Measurements from ENCODE around the gene PLEKHH1.
A peak's percentile ranks its signal among the peaks of the same experiment; 100 is the strongest.
"Not testable (repeated sequence)": the region's sequence is repeated elsewhere in the genome, so short reads cannot be mapped to it uniquely, and the experiment has no call there.

The PLEKHH1 gene

GRCh38 chr14:67538501-67538900, 5.4 kb downstream of the PLEKHH1 start:
- Histone ChIP-seq H3K4me3 (ENCODE audit: low read length) (no peak overlapping the region), H4K20me1 (ENCODE audit: insufficient read depth, low read length) (no peaks in the 10 kb centered on the region), H3K4me1 (ENCODE audit: low read length) (peaks cover 11% of the 10 kb centered on the region; the same call in 1 of the 2 replicates), H3K4me2 (ENCODE audit: low read length) (no peak overlapping the region), H3K27ac (ENCODE audit: low read length) (no peak overlapping the region), H3K79me2 (ENCODE audit: low read length) (no peaks in the 10 kb centered on the region), H3K9me3 (ENCODE audit: insufficient read depth, low read length) (no peaks in the 10 kb centered on the region), H3K36me3 (replicated peaks; ENCODE audit: low read depth, low read length) (no peaks in the 10 kb centered on the region), H3K9ac (ENCODE audit: low read length) (no peak overlapping the region), H3K27me3 (ENCODE audit: low read depth, low read length) (peaks cover 58% of the 10 kb centered on the region), H2AFZ (ENCODE audit: low read depth, low read length) (no peak overlapping the region)
- TF ChIP-seq EZH2phosphoT487 (IDR thresholded peaks at IDR 0.05; ENCODE audit: low read depth) (no peak), CTCF (IDR thresholded peaks at IDR 0.05; ENCODE audit: low read depth, low read length) (no peak)

GRCh38 chr14:67539116-67539515, 6.0 kb downstream of the PLEKHH1 start:
- Histone ChIP-seq H4K20me1 (ENCODE audit: insufficient read depth, low read length) (no peaks in the 10 kb centered on the region), H3K27me3 (ENCODE audit: low read depth, low read length) (peaks cover 57% of the 10 kb centered on the region)

GRCh38 chr14:67541448-67542387, 8.6 kb downstream of the PLEKHH1 start:
- Histone ChIP-seq H2AFZ (ENCODE audit: low read depth, low read length) (peak overlapping the region; percentile 96), H3K27me3 (ENCODE audit: low read depth, low read length) (peaks cover 58% of the 10 kb centered on the region), H4K20me1 (ENCODE audit: insufficient read depth, low read length) (no peaks in the 10 kb centered on the region), H3K79me2 (ENCODE audit: low read length) (no peaks in the 10 kb centered on the region), H3K9me3 (ENCODE audit: insufficient read depth, low read length) (peaks cover 8% of the 10 kb centered on the region), H3K4me3 (ENCODE audit: low read length) (peak overlapping the region; percentile 76), H3K9ac (ENCODE audit: low read length) (peak overlapping the region; percentile 30; the same call in 1 of the 2 replicates), H3K4me2 (ENCODE audit: low read length) (peak overlapping the region; percentile 89), H3K4me1 (ENCODE audit: low read length) (peaks cover 7% of the 10 kb centered on the region; the same call in 1 of the 2 replicates), H3K27ac (ENCODE audit: low read length) (no peak overlapping the region), H3K36me3 (replicated peaks; ENCODE audit: low read depth, low read length) (no peaks in the 10 kb centered on the region)
- TF ChIP-seq CTCF (IDR thresholded peaks at IDR 0.05; ENCODE audit: low read depth, low read length) (no peak), EZH2phosphoT487 (IDR thresholded peaks at IDR 0.05; ENCODE audit: low read depth) (no peak)

More at GRCh38 chr14:67539116-67539515, 6.0 kb downstream of the PLEKHH1 start:
- TF ChIP-seq EZH2phosphoT487 (IDR thresholded peaks at IDR 0.05; ENCODE audit: low read depth) (no peak), CTCF (IDR thresholded peaks at IDR 0.05; ENCODE audit: low read depth, low read length) (no peak)
- Histone ChIP-seq H3K36me3 (replicated peaks; ENCODE audit: low read depth, low read length) (no peaks in the 10 kb centered on the region), H3K9me3 (ENCODE audit: insufficient read depth, low read length) (no peaks in the 10 kb centered on the region), H3K4me2 (ENCODE audit: low read length) (no peak overlapping the region), H3K4me3 (ENCODE audit: low read length) (no peak overlapping the region), H3K27ac (ENCODE audit: low read length) (no peak overlapping the region), H3K9ac (ENCODE audit: low read length) (no peak overlapping the region), H3K4me1 (ENCODE audit: low read length) (peaks cover 7% of the 10 kb centered on the region; the same call in 1 of the 2 replicates), H3K79me2 (ENCODE audit: low read length) (no peaks in the 10 kb centered on the region), H2AFZ (ENCODE audit: low read depth, low read length) (no peak overlapping the region)

GRCh38 chr14:67542620-67543019, 9.5 kb downstream of the PLEKHH1 start:
- H3K79me2 ChIP-seq (ENCODE audit: low read length); H3K9me3 ChIP-seq (ENCODE audit: insufficient read depth, low read length); H3K9ac ChIP-seq (ENCODE audit: low read length); H2AFZ ChIP-seq (ENCODE audit: low read depth, low read length); H3K4me1 ChIP-seq (ENCODE audit: low read length); H3K27ac ChIP-seq (ENCODE audit: low read length); H3K4me3 ChIP-seq (ENCODE audit: low read length); H3K36me3 ChIP-seq (replicated peaks; ENCODE audit: low read depth, low read length); H4K20me1 ChIP-seq (ENCODE audit: insufficient read depth, low read length); H3K4me2 ChIP-seq (ENCODE audit: low read length): not testable (repeated sequence)
- H3K27me3 ChIP-seq (ENCODE audit: low read depth, low read length): peaks cover 57% of the 10 kb centered on the region
